SK-N-SH (cell line): Measurements from ENCODE around the gene XRN1.

ENCODE experiments used
- FOSL2 ChIP-seq: IDR thresholded peaks from 2 replicates; pipeline ENCODE4 v1.4.0; 2012; ENCODE audit warnings: low read depth, mild to moderate bottlenecking, moderate library complexity, borderline replicate concordance
- JUND ChIP-seq: IDR thresholded peaks from 2 replicates; pipeline ENCODE4 v1.4.0; 2012
- POLR2AphosphoS5 ChIP-seq: IDR thresholded peaks from 2 replicates; pipeline ENCODE4 v1.6.1; 2012; ENCODE audit warnings: low read depth, low read length
- SIN3A ChIP-seq: IDR thresholded peaks from 2 replicates; pipeline ENCODE4 v1.6.1; 2012; ENCODE audit warnings: low read depth, mild to moderate bottlenecking, low read length, moderate library complexity, borderline replicate concordance
- TF ChIP-seq, protein P1 (sequence below): IDR thresholded peaks from 2 replicates; pipeline ENCODE4 v1.6.1; 2012; ENCODE audit warnings: mild to moderate bottlenecking, low read depth, low read length, moderate library complexity
- TF ChIP-seq, protein P2 (sequence below): fragments of 200-600 bp; sonication (generic); IDR thresholded peaks from 2 replicates; pipeline ENCODE4 v1.6.1; 2017; ENCODE audit warnings: antibody characterized with exemption, mild to moderate bottlenecking, moderate library complexity

DNA sequence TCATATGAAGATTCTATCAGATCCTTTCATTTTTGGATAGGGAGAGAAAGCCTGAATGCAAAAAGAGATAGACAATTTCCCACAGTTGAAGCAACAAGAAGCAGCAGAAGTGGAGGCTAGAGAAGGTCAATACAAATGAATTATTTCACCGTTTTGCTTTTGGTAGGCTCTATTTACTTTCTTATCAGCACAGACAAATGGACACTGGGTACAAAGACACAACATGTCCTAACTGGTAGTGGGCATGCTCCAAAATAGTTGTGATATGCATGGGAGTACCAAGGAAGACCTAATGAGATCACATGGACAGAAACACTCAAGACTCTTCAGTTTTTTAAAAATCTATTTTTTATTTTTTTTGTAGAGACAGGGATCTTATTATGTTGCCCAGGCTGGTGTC, 99.4 kb downstream of the XRN1 start:
- TF ChIP-seq JUND (no peak), SIN3A (no peak), POLR2AphosphoS5 (no peak), FOSL2 (no peak)
- TF ChIP-seq, protein P1, sequence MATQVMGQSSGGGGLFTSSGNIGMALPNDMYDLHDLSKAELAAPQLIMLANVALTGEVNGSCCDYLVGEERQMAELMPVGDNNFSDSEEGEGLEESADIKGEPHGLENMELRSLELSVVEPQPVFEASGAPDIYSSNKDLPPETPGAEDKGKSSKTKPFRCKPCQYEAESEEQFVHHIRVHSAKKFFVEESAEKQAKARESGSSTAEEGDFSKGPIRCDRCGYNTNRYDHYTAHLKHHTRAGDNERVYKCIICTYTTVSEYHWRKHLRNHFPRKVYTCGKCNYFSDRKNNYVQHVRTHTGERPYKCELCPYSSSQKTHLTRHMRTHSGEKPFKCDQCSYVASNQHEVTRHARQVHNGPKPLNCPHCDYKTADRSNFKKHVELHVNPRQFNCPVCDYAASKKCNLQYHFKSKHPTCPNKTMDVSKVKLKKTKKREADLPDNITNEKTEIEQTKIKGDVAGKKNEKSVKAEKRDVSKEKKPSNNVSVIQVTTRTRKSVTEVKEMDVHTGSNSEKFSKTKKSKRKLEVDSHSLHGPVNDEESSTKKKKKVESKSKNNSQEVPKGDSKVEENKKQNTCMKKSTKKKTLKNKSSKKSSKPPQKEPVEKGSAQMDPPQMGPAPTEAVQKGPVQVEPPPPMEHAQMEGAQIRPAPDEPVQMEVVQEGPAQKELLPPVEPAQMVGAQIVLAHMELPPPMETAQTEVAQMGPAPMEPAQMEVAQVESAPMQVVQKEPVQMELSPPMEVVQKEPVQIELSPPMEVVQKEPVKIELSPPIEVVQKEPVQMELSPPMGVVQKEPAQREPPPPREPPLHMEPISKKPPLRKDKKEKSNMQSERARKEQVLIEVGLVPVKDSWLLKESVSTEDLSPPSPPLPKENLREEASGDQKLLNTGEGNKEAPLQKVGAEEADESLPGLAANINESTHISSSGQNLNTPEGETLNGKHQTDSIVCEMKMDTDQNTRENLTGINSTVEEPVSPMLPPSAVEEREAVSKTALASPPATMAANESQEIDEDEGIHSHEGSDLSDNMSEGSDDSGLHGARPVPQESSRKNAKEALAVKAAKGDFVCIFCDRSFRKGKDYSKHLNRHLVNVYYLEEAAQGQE: no peak
- TF ChIP-seq, protein P2, sequence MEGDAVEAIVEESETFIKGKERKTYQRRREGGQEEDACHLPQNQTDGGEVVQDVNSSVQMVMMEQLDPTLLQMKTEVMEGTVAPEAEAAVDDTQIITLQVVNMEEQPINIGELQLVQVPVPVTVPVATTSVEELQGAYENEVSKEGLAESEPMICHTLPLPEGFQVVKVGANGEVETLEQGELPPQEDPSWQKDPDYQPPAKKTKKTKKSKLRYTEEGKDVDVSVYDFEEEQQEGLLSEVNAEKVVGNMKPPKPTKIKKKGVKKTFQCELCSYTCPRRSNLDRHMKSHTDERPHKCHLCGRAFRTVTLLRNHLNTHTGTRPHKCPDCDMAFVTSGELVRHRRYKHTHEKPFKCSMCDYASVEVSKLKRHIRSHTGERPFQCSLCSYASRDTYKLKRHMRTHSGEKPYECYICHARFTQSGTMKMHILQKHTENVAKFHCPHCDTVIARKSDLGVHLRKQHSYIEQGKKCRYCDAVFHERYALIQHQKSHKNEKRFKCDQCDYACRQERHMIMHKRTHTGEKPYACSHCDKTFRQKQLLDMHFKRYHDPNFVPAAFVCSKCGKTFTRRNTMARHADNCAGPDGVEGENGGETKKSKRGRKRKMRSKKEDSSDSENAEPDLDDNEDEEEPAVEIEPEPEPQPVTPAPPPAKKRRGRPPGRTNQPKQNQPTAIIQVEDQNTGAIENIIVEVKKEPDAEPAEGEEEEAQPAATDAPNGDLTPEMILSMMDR: no peak
